GM19023 (cell line): Measurements from ENCODE around the gene SMC3.
"Not testable (repeated sequence)": the region's sequence is repeated elsewhere in the genome, so short reads cannot be mapped to it uniquely, and the experiment has no call there.

Experiments
- ATAC-seq: cut with Tn5 transposase; IDR thresholded peaks from one replicate; pipeline ENCODE4 v1.9.1; 2021; ENCODE audit warnings: mild to moderate bottlenecking, moderate library complexity; ENCODE audit not compliant: unreplicated experiment

SMC3 gene

GRCh38 chr10:110567201-110568054 is at the start of gene SMC3:
Gene SMC3, plus strand, starts transcription at chr10:110567695. Its CDS starts 122 bp downstream, at chr10:110567817.
- peak; percentile 92 for ATAC-seq

GRCh38 chr10:110522365-110522988 is 45.0 kb upstream of the SMC3 start:
- no peak for ATAC-seq

- ATAC-seq, result no peak
Measured at GRCh38 chr10:110523736-110524135, 43.8 kb upstream of the SMC3 start.

- no peak for ATAC-seq
Measured at GRCh38 chr10:110524179-110524858, 43.2 kb upstream of the SMC3 start.

- no peak for ATAC-seq
Measured at GRCh38 chr10:110524859-110525232, 42.6 kb upstream of the SMC3 start.

- no peak for ATAC-seq
Measured at GRCh38 chr10:110525349-110526260, 41.9 kb upstream of the SMC3 start.

GRCh38 chr10:110527731-110528171 is 39.7 kb upstream of the SMC3 start:
- no peak for ATAC-seq

GRCh38 chr10:110528224-110528996 is 39.1 kb upstream of the SMC3 start:
- ATAC-seq, result peak; percentile 15

- peak; percentile 81 for ATAC-seq
Measured at GRCh38 chr10:110528997-110529524, 38.4 kb upstream of the SMC3 start.

- ATAC-seq, result no peak
Measured at GRCh38 chr10:110529596-110530011, 37.9 kb upstream of the SMC3 start.

GRCh38 chr10:110530131-110530831 is 37.2 kb upstream of the SMC3 start:
- no peak for ATAC-seq

- no peak for ATAC-seq
Measured at GRCh38 chr10:110531687-110532086, 35.8 kb upstream of the SMC3 start.

- ATAC-seq, result not testable (repeated sequence)
Measured at GRCh38 chr10:110532628-110533027, 34.9 kb upstream of the SMC3 start.

GRCh38 chr10:110533149-110533548 is 34.3 kb upstream of the SMC3 start:
- ATAC-seq, result no peak

GRCh38 chr10:110534571-110534970 is 32.9 kb upstream of the SMC3 start:
- no peak for ATAC-seq

GRCh38 chr10:110535958-110536891 is 31.3 kb upstream of the SMC3 start:
- peak; percentile 85 for ATAC-seq

GRCh38 chr10:110539091-110539490 is 28.4 kb upstream of the SMC3 start:
- no peak for ATAC-seq

GRCh38 chr10:110540031-110540430 is 27.5 kb upstream of the SMC3 start:
- ATAC-seq, result no peak
